Neural progenitor cell (in vitro differentiated cells): Measurements from ENCODE around the gene AK8. TPM values are rescaled to one million over a fixed set of nuclear protein-coding genes. Genes with fewer than 3 reads are reported as not detected.

Experiments
- DNase-seq: peaks from one replicate; pipeline ENCODE4 v3.0.0-alpha.2; 2016; ENCODE audit warnings: low spot score
- H2AFZ ChIP-seq: fragments of 200-600 bp; sonication (generic); replicated peaks from 2 replicates; pipeline ENCODE4 v1.6.1; 2016; ENCODE audit warnings: antibody characterized with exemption
- H3F3A ChIP-seq: fragments of 200-600 bp; sonication (generic); 2 replicates; pipeline ENCODE4 v1.6.1; 2016; ENCODE audit warnings: antibody characterized with exemption, low read depth
- H3K27ac ChIP-seq: fragments of 200-600 bp; sonication (generic); 2 replicates; pipeline ENCODE4 v1.5.1; 2016; ENCODE audit warnings: mild to moderate bottlenecking
- H3K27me3 ChIP-seq: fragments of 200-600 bp; sonication (generic); 2 replicates; pipeline ENCODE4 v1.6.1; 2016; ENCODE audit warnings: mild to moderate bottlenecking, moderate library complexity
- H3K36me3 ChIP-seq: fragments of 200-600 bp; sonication (generic); 2 replicates; pipeline ENCODE4 v1.5.1; 2016
- H3K4me1 ChIP-seq: fragments of 200-600 bp; sonication (generic); 2 replicates; pipeline ENCODE4 v1.6.1; 2016; ENCODE audit warnings: mixed run types
- H3K4me2 ChIP-seq: fragments of 200-600 bp; sonication (generic); 2 replicates; pipeline ENCODE4 v1.6.1; 2016
- H3K4me3 ChIP-seq: fragments of 200-600 bp; sonication (generic); 2 replicates; pipeline ENCODE4 v1.5.1; 2016
- H3K79me2 ChIP-seq: fragments of 200-600 bp; sonication (generic); 2 replicates; pipeline ENCODE4 v1.6.1; 2016; ENCODE audit warnings: low read depth
- H3K9ac ChIP-seq: fragments of 200-600 bp; sonication (generic); 2 replicates; pipeline ENCODE4 v1.6.1; 2016
- H3K9me3 ChIP-seq: fragments of 200-600 bp; sonication (generic); 2 replicates; pipeline ENCODE4 v1.5.1; 2016; ENCODE audit warnings: low read depth
- H4K20me1 ChIP-seq: fragments of 200-600 bp; sonication (generic); 2 replicates; pipeline ENCODE4 v1.6.1; 2016; ENCODE audit warnings: low read depth
- H3K27ac Mint-ChIP-seq: 3 replicates; pipeline ENCODE4 v1.8.0; 2021; ENCODE audit warnings: mixed read lengths
- H3K27me3 Mint-ChIP-seq: 2 replicates; pipeline ENCODE4 v1.8.0; 2022; ENCODE audit warnings: low read depth, mild to moderate bottlenecking, inconsistent platforms, moderate library complexity, mixed read lengths; ENCODE audit not compliant: insufficient read depth
- H3K36me3 Mint-ChIP-seq: 3 replicates; pipeline ENCODE4 v1.8.0; 2021; ENCODE audit warnings: mixed read lengths
- H3K4me1 Mint-ChIP-seq: 3 replicates; pipeline ENCODE4 v1.8.0; 2021; ENCODE audit warnings: mixed read lengths
- H3K4me3 Mint-ChIP-seq: 3 replicates; pipeline ENCODE4 v1.8.0; 2021; ENCODE audit warnings: mild to moderate bottlenecking, moderate library complexity, mixed read lengths
- H3K9me3 Mint-ChIP-seq: 3 replicates; pipeline ENCODE4 v1.8.0; 2020; ENCODE audit warnings: mixed read lengths
- CTCF ChIP-seq: fragments of 200-600 bp; sonication (generic); IDR thresholded peaks from 2 replicates; pipeline ENCODE4 v1.5.1; 2017; ENCODE audit warnings: antibody characterized with exemption, mild to moderate bottlenecking
- EZH2 ChIP-seq: fragments of 200-600 bp; sonication (generic); IDR thresholded peaks from 2 replicates; pipeline ENCODE4 v1.6.1; 2017; ENCODE audit warnings: antibody characterized with exemption, mild to moderate bottlenecking, moderate library complexity
- EZH2phosphoT487 ChIP-seq: fragments of 200-600 bp; sonication (generic); IDR thresholded peaks from 2 replicates; pipeline ENCODE4 v1.6.1; 2017; ENCODE audit warnings: antibody characterized with exemption
- total RNA-seq: library from RNA; depleted of rRNA; stranded (reverse); fragments of >200 nt; gene quantifications from 2 replicates; pipeline ENCODE4 v1.2.3, GENCODE V29; 2015; ENCODE audit warnings: low replicate concordance

AK8 gene
- total RNA-seq, 1 donor from 2014 or later, result 0.43 TPM

GRCh38 chr9:132919614-132920268, 41.7 kb upstream of the AK8 start:
- H3F3A ChIP-seq, result no peaks in the 10 kb centered on the region
- peaks cover 9% of the 10 kb centered on the region for H3K36me3 ChIP-seq
- no peaks in the 10 kb centered on the region for H3K79me2 ChIP-seq
- H3K4me1 ChIP-seq, result no peaks in the 10 kb centered on the region
- H3K9me3 Mint-ChIP-seq, result no peaks in the 10 kb centered on the region
- H3K4me3 Mint-ChIP-seq, result no peak overlapping the region
- DNase-seq, result no peak
- peaks cover 2% of the 10 kb centered on the region for H3K27me3 Mint-ChIP-seq
- H3K9ac ChIP-seq, result no peak overlapping the region
- no peaks in the 10 kb centered on the region for H3K27me3 ChIP-seq
- peaks cover 3% of the 10 kb centered on the region for H4K20me1 ChIP-seq
- peaks cover 26% of the 10 kb centered on the region for H3K36me3 Mint-ChIP-seq
- no peak overlapping the region for H3K4me3 ChIP-seq
- H3K27ac Mint-ChIP-seq, result no peak overlapping the region
- H3K27ac ChIP-seq, result no peak overlapping the region
- no peak overlapping the region for H2AFZ ChIP-seq
- no peaks in the 10 kb centered on the region for H3K9me3 ChIP-seq
- TF ChIP-seq CTCF (no peak), EZH2phosphoT487 (no peak), EZH2 (no peak)
- H3K4me2 ChIP-seq, result no peak overlapping the region
- no peaks in the 10 kb centered on the region for H3K4me1 Mint-ChIP-seq

GRCh38 chr9:132914924-132915323, 36.8 kb upstream of the AK8 start:
- Mint-ChIP-seq H3K27me3 (peaks cover 4% of the 10 kb centered on the region), H3K9me3 (no peaks in the 10 kb centered on the region), H3K4me1 (no peaks in the 10 kb centered on the region), H3K36me3 (peaks cover 19% of the 10 kb centered on the region), H3K27ac (no peak overlapping the region), H3K4me3 (no peak overlapping the region)
- no peaks in the 10 kb centered on the region for H3K4me1 ChIP-seq
- no peak overlapping the region for H3K27ac ChIP-seq
- H3K9ac ChIP-seq, result no peak overlapping the region
- H3K4me3 ChIP-seq, result no peak overlapping the region
- no peaks in the 10 kb centered on the region for H3K9me3 ChIP-seq
- H3K27me3 ChIP-seq, result no peaks in the 10 kb centered on the region
- peaks cover 9% of the 10 kb centered on the region for H3K36me3 ChIP-seq
- no peaks in the 10 kb centered on the region for H3F3A ChIP-seq
- H2AFZ ChIP-seq, result no peak overlapping the region
- no peaks in the 10 kb centered on the region for H4K20me1 ChIP-seq
- TF ChIP-seq CTCF (no peak), EZH2 (no peak), EZH2phosphoT487 (no peak)
- H3K4me2 ChIP-seq, result no peak overlapping the region
- H3K79me2 ChIP-seq, result no peaks in the 10 kb centered on the region
- DNase-seq, result no peak

DNA sequence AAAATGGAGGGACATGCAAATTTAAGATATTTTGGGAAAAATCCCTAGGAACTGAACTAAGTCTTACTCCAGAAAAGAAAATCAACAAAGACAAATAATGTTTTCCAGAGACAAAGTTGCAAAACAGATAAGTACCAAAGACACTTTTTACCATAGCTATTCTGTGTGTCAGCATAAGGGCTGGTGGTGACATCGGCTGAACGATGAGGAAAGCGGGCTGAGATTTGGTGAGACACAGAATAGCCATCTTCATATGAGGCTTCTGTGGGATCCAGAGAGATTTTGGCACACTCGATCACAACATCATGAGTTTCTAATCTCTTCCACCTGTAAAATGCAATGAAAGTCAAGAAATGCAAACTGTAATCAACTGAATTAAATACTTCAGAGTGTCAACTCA, 34.0 kb upstream of the AK8 start:
- no peak for DNase-seq
- no peak overlapping the region for H3K9ac ChIP-seq
- no peaks in the 10 kb centered on the region for H4K20me1 ChIP-seq
- no peak overlapping the region for H3K27ac ChIP-seq
- no peaks in the 10 kb centered on the region for H3K4me1 Mint-ChIP-seq
- no peak overlapping the region for H3K27ac Mint-ChIP-seq
- H3K27me3 ChIP-seq, result no peaks in the 10 kb centered on the region
- H3K9me3 ChIP-seq, result no peaks in the 10 kb centered on the region
- no peaks in the 10 kb centered on the region for H3K9me3 Mint-ChIP-seq
- H3K4me1 ChIP-seq, result no peaks in the 10 kb centered on the region
- no peak overlapping the region for H3K4me2 ChIP-seq
- H3K79me2 ChIP-seq, result no peaks in the 10 kb centered on the region
- H2AFZ ChIP-seq, result no peak overlapping the region
- peaks cover 4% of the 10 kb centered on the region for H3K27me3 Mint-ChIP-seq
- H3K4me3 Mint-ChIP-seq, result no peak overlapping the region
- no peak for TF ChIP-seq EZH2
- no peak for TF ChIP-seq EZH2phosphoT487
- no peak for TF ChIP-seq CTCF
- H3F3A ChIP-seq, result no peaks in the 10 kb centered on the region
- peaks cover 9% of the 10 kb centered on the region for H3K36me3 ChIP-seq
- peaks cover 16% of the 10 kb centered on the region for H3K36me3 Mint-ChIP-seq
- no peak overlapping the region for H3K4me3 ChIP-seq
